OCI-LY1 (cell line): ENCODE measurements around the gene DOCK1.

ENCODE experiments used
- H2AFZ ChIP-seq: fragments of 200-600 bp; sonication (generic), shearing (Covaris generic); 2 replicates; pipeline ENCODE4 v1.6.0; 2014; ENCODE audit warnings: antibody characterized with exemption, mild to moderate bottlenecking, low read length
- H3F3A ChIP-seq: fragments of 200-600 bp; sonication (generic), shearing (Covaris generic); 2 replicates; pipeline ENCODE4 v1.6.0; 2014; ENCODE audit warnings: mild to moderate bottlenecking, antibody characterized with exemption, low read length, moderate library complexity; ENCODE audit not compliant: insufficient read depth
- H3K27ac ChIP-seq: fragments of 200-600 bp; sonication (generic); 2 replicates; pipeline ENCODE4 v1.5.1; 2014; ENCODE audit warnings: low read length, mixed run types, mild to moderate bottlenecking, low read depth; ENCODE audit not compliant: poor library complexity, severe bottlenecking
- H3K27me3 ChIP-seq: fragments of 200-600 bp; sonication (generic); 2 replicates; pipeline ENCODE4 v1.6.0; 2014; ENCODE audit warnings: antibody characterized with exemption, mild to moderate bottlenecking, low read length, moderate library complexity; ENCODE audit not compliant: insufficient read depth
- H3K36me3 ChIP-seq: fragments of 200-600 bp; sonication (generic); 2 replicates; pipeline ENCODE4 v1.6.1; 2014; ENCODE audit warnings: mild to moderate bottlenecking, antibody characterized with exemption, low read length, moderate library complexity, mixed read lengths; ENCODE audit not compliant: insufficient read depth
- H3K4me1 ChIP-seq: fragments of 200-600 bp; sonication (generic); 2 replicates; pipeline ENCODE4 v1.5.1; 2014; ENCODE audit warnings: mild to moderate bottlenecking, low read length, moderate library complexity; ENCODE audit not compliant: insufficient read depth, severe bottlenecking
- H3K4me2 ChIP-seq: fragments of 200-600 bp; sonication (generic), shearing (Covaris generic); 2 replicates; pipeline ENCODE4 v1.6.1; 2014; ENCODE audit warnings: low read length
- H3K4me3 ChIP-seq: fragments of 200-600 bp; sonication (generic); 2 replicates; pipeline ENCODE4 v1.5.1; 2014; ENCODE audit warnings: low read length, low read depth, mild to moderate bottlenecking, mixed read lengths; ENCODE audit not compliant: poor library complexity, severe bottlenecking
- H3K79me2 ChIP-seq: fragments of 200-600 bp; shearing (Covaris generic); 2 replicates; pipeline ENCODE4 v1.6.1; 2016; ENCODE audit warnings: mixed run types, low read length, mixed read lengths; ENCODE audit not compliant: insufficient read depth
- H3K9ac ChIP-seq: fragments of 200-600 bp; sonication (generic), shearing (Covaris generic); 2 replicates; pipeline ENCODE4 v1.6.1; 2014; ENCODE audit warnings: mild to moderate bottlenecking, low read length, mixed read lengths
- H3K9me2 ChIP-seq: fragments of 200-600 bp; sonication (generic), shearing (Covaris generic); 2 replicates; pipeline ENCODE4 v1.6.1; 2014; ENCODE audit warnings: low read depth, mild to moderate bottlenecking, low read length, mixed read lengths
- H3K9me3 ChIP-seq: fragments of 200-600 bp; shearing (Covaris generic); 2 replicates; pipeline ENCODE4 v1.6.1; 2014; ENCODE audit warnings: low read length, mixed read lengths
- H4K20me1 ChIP-seq: fragments of 200-600 bp; sonication (generic), shearing (Covaris generic); 2 replicates; pipeline ENCODE4 v1.6.0; 2016; ENCODE audit warnings: mild to moderate bottlenecking, low read length; ENCODE audit not compliant: insufficient read depth
- EZH2 ChIP-seq: fragments of 200-600 bp; sonication (generic), shearing (Covaris generic); IDR thresholded peaks from 2 replicates; pipeline ENCODE4 v1.8.0; 2017; ENCODE audit warnings: borderline replicate concordance, mixed run types, mild to moderate bottlenecking, antibody characterized with exemption, low read length, moderate library complexity, mixed read lengths
- TF ChIP-seq, protein P1 (sequence below): fragments of 200-600 bp; sonication (generic), shearing (Covaris generic); IDR thresholded peaks from 2 replicates; pipeline ENCODE4 v1.5.1; 2017; ENCODE audit warnings: mild to moderate bottlenecking, antibody characterized with exemption, low read length, moderate library complexity, mixed read lengths

Gene DOCK1

DNA sequence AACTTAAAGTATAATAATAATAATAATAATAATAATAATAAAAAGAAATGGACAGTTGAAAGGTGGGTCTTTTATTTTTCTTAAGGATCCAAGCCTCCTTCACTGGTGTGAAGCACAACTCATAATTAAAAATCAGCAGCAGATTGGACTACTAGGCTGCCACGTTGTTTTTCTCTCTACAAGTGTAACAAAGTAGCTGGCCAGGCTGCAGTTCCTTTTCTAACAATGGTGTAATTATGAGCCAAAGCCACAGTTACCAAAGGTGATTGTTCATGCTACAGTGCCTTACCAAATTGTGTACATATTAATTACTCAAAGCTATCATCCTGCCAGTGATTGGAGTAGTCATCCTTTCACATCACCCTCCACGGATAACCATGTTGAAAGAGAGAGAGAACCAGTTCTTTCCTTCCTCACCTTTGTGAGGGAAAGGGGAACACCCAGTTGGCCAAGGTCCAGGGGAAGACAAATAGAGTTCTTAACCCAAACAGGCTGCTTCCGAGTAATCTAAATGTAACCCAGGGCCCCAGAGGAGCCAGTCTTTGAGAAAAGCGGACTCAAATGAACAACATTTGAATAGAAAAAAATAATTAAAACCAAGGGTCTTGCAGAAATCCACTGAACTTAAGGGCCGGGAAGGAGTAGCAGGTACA is 557.5 kb downstream of the DOCK1 start:
- H3K79me2 ChIP-seq: no peaks in the 10 kb centered on the region

DNA sequence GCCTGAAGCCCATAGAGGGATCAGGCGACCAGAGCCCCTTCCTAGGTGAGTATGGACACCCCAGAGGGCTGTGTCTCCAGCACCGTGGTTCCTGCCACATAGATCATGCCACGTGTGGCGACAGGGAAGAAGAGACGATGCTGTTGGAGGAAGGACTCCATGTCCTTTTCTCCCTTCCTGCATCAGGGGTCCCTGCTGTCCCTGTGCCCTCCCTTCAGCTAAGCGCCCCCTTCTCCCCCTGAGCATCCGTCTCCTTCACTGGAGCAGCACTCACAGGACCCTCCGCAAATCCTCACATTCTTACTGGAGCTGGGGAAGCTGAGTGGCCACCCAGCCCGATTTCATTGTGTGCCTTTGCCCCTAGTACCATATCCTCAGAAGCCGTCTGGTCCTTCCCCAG is 558.3 kb downstream of the DOCK1 start:
- H3K9ac ChIP-seq: no peak overlapping the region
- H4K20me1 ChIP-seq: no peaks in the 10 kb centered on the region
- no peak for TF ChIP-seq EZH2
- TF ChIP-seq, protein P1, sequence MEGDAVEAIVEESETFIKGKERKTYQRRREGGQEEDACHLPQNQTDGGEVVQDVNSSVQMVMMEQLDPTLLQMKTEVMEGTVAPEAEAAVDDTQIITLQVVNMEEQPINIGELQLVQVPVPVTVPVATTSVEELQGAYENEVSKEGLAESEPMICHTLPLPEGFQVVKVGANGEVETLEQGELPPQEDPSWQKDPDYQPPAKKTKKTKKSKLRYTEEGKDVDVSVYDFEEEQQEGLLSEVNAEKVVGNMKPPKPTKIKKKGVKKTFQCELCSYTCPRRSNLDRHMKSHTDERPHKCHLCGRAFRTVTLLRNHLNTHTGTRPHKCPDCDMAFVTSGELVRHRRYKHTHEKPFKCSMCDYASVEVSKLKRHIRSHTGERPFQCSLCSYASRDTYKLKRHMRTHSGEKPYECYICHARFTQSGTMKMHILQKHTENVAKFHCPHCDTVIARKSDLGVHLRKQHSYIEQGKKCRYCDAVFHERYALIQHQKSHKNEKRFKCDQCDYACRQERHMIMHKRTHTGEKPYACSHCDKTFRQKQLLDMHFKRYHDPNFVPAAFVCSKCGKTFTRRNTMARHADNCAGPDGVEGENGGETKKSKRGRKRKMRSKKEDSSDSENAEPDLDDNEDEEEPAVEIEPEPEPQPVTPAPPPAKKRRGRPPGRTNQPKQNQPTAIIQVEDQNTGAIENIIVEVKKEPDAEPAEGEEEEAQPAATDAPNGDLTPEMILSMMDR: no peak
- no peaks in the 10 kb centered on the region for H3F3A ChIP-seq
- H3K4me1 ChIP-seq: no peaks in the 10 kb centered on the region
- H3K4me2 ChIP-seq: no peak overlapping the region
- H3K27me3 ChIP-seq: no peaks in the 10 kb centered on the region
- no peaks in the 10 kb centered on the region for H3K9me2 ChIP-seq
- H3K36me3 ChIP-seq: no peaks in the 10 kb centered on the region
- no peaks in the 10 kb centered on the region for H3K79me2 ChIP-seq
- H3K9me3 ChIP-seq: no peaks in the 10 kb centered on the region
- no peak overlapping the region for H3K27ac ChIP-seq
- no peak overlapping the region for H3K4me3 ChIP-seq
- H2AFZ ChIP-seq: no peak overlapping the region

More for the DNA sequence above, 557.5 kb downstream of the DOCK1 start:
- H2AFZ ChIP-seq: no peak overlapping the region
- no peaks in the 10 kb centered on the region for H3K9me2 ChIP-seq
- no peak overlapping the region for H3K4me3 ChIP-seq
- no peak overlapping the region for H3K27ac ChIP-seq
- H3F3A ChIP-seq: no peaks in the 10 kb centered on the region
- H3K9ac ChIP-seq: no peak overlapping the region
- no peaks in the 10 kb centered on the region for H3K36me3 ChIP-seq
- no peaks in the 10 kb centered on the region for H3K9me3 ChIP-seq
- TF ChIP-seq, protein P1: no peak
- TF ChIP-seq EZH2: no peak
- no peaks in the 10 kb centered on the region for H4K20me1 ChIP-seq
- H3K4me1 ChIP-seq: no peaks in the 10 kb centered on the region
- no peaks in the 10 kb centered on the region for H3K27me3 ChIP-seq
- no peak overlapping the region for H3K4me2 ChIP-seq

DNA sequence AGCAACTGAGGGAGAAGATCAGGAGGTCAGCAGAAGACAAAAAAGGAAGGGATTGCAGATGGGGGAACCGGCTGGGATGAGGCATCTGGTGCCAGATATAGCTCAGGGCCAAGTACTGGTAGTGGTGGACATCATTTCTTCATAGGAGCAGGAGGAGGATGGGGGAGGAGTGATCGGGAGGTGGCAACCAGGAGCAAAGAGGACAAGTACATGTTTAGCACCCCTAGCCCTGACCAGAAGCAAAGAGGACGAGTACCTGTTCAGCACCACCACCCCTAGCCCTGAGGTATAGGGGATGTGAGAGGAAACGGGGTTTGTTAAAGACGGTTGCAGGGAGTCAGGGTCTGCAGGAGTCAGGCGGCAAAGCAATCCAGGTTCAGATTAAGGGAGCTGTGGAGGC is 559.3 kb downstream of the DOCK1 start:
- no peaks in the 10 kb centered on the region for H3K79me2 ChIP-seq
- no peak overlapping the region for H3K4me2 ChIP-seq
- H4K20me1 ChIP-seq: no peaks in the 10 kb centered on the region
- TF ChIP-seq, protein P1: no peak
- TF ChIP-seq EZH2: no peak
- no peak overlapping the region for H3K27ac ChIP-seq
- no peaks in the 10 kb centered on the region for H3K4me1 ChIP-seq
- H3F3A ChIP-seq: no peaks in the 10 kb centered on the region
- H3K9me3 ChIP-seq: no peaks in the 10 kb centered on the region
- no peaks in the 10 kb centered on the region for H3K27me3 ChIP-seq
- H2AFZ ChIP-seq: no peak overlapping the region
- no peaks in the 10 kb centered on the region for H3K9me2 ChIP-seq
- H3K36me3 ChIP-seq: no peaks in the 10 kb centered on the region
- no peak overlapping the region for H3K9ac ChIP-seq
- H3K4me3 ChIP-seq: no peak overlapping the region
